GM21360 (cell line): ENCODE measurements around the gene RARG.

Source experiments
- ATAC-seq: cut with Tn5 transposase; IDR thresholded peaks from one replicate; pipeline ENCODE4 v1.9.1; 2021; ENCODE audit warnings: mild to moderate bottlenecking, moderate library complexity; ENCODE audit not compliant: unreplicated experiment

Gene RARG

DNA sequence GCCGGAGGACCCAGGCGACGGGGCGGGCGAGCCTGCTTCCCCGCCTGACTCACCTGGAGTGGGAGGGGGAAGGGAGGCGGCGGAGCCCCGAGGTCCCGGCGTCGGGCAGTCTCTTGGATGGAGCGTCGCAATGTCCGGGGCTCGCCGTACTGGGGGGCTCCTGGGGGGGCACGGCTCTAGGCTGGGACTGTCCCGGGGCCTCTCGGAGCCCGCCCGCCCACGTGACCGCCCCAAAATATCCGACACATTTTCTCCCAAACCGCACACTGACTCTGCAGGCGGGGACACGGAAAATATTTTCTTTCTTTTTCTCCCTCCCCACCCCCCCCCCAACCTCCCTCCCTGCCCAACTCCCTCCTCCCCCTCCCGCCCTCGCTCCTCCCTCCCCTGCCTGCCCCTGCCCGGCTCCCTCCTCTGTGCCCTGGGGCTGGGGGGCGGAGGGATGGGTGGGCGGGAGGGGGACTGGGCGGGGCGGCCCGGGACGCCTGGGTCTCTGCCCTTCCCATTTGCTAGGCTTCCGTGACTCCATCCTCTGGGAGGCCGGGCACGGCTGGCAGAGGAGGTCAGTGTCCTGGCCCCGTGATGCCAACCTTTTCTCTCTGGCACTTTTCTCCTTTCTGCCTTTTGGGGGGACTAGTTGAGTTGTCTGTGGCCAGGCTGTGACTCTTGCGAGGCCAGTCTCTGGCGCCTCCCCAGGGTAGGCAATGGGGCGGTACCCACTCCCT lies at the start of gene RARG:
TSS of gene RARG (minus strand) at position 289 of the 725 bp plus-strand sequence. CDS start 4,664 bp downstream, outside the sequence.
- ATAC-seq: no peak

DNA sequence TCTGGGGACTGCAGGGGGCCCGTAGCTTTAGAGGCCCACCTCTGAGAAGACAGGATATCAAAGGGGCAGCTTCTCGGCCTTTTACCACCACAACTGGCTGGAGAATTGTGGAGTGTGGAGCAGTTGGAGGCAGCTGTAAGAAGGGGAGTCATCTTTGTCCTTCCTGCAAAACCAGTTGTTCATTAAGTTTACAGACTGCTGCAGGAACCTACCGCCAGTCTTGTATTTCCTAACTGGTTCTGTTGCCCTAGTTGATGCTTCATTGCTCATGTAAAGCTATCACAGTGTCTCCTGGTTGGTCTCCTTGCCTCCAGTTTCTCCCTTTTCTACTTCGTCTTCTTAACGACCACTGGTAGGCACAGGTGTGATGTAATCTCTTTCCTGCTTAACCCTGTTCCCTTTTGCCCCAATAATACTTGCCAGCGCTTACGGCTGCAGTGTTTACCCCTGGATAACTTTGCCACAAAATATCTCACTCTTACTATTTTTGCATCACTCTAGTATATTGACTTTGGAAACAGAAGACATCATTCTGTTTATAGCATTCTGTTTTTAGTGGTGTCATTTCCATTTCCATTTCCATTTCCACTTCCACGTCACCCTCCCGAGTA lies 48.0 kb upstream of the RARG start:
- no peak for ATAC-seq

DNA sequence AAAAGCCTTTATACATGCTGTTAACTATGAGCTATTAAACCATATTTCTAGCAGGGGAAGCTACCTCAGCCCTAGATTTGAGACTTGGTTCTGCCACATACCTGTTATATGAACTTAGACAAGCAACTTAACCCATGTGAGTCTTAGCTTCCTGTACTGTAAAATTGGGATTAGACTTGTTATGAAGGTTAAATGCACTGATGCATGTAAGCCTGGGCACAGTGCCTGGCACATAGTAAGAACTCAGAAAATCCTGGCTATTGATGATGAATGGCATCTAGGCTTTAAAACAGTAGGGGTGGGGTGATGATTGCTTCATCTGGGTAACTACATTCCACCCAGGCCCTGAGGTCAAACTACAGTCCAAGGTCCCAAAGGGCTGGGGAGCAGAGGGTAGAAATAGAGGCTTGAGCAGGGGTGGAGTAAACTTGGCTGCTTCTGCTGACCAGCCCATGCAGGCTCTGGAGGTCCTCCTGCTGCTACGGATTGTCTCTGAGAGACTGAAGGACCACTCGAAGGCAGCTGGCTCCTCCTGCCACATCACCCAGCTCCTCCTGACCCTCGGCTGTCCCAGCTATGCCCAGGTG lies 47.4 kb upstream of the RARG start:
- no peak for ATAC-seq

DNA sequence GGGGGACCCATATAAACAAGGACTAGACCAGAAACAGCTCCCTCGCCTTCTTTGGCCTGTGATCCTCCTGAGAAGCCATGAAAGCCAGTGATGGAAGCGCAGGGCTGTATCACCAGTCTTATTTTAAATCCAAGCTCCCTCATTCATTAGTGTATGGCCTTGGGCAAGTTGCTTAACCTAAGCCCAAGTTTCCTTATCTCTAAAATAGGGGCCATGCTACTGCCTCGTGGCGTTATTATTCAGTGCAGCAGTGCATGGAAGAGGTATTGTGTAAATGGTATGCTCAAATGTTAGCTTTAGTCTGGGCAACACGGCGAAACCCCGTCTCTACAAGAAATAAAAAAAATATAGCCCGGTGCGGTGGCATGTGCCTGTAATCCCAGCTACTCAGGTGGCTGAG lies 46.0 kb upstream of the RARG start:
- no peak for ATAC-seq

DNA sequence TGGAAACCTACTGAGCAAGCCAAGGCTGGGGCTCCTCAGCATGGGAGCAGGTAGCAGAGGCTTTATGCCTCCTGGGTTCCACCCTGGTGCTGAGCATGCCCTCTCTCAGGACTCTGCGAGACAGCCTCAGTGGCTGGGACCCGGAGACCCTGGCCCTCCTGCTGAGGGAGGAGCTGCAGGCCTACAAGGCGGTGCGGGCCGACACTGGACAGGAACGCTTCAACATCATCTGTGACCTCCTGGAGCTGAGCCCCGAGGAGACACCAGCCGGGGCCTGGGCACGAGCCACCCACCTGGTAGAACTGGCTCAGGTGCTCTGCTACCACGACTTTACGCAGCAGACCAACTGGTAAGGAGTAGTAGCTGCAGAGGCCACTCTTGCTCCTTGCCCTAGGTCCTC lies 44.5 kb upstream of the RARG start:
- ATAC-seq: no peak

DNA sequence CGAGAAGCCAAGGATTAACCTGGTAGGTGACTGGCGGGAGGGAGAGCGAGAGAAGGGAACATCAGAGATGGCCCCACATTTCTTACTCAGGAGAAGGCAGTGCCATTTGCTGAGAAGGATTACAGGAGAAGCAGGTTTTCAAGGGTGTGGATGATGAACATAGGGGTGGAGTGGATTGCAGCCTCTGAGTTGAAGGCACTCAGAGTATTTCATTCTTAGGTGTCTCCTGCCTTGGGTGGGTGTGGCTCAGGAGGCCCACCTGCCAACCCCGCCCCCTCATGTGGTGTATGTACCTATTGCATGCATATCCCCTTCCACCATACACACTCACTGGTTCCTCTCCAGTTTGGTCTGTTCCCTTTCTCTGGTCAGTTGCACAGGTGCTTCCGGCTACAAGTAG lies 42.4 kb upstream of the RARG start:
- no peak for ATAC-seq

DNA sequence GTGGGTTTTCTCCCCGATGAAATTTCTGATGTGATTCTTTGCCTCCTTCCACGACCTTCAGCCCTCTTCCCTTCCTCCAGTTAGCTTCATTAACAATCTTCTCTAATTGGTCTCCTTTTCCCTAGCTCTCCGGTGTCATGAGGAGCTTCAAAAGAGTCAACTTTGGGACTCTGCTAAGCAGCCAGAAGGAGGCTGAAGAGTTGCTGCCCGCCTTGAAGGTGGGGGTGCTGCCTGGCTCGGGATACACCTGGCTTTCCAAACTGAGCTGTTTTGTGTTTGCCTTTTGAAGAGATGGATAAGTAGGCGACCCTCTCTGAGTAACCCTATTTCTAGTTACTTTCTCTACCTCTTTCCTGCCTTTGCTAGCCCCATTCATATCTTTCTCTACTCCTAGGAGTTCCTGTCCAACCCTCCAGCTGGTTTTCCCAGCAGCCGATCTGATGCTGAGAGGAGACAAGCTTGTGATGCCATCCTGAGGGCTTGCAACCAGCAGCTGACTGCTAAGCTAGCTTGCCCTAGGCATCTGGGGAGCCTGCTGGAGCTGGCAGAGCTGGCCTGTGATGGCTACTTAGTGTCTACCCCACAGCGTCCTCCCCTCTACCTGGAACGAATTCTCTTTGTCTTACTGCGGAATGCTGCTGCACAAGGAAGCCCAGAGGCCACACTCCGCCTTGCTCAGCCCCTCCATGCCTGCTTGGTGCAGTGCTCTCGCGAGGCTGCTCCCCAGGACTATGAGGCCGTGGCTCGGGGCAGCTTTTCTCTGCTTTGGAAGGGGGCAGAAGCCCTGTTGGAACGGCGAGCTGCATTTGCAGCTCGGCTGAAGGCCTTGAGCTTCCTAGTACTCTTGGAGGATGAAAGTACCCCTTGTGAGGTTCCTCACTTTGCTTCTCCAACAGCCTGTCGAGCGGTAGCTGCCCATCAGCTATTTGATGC lies 36.9 kb upstream of the RARG start:
- no peak for ATAC-seq

DNA sequence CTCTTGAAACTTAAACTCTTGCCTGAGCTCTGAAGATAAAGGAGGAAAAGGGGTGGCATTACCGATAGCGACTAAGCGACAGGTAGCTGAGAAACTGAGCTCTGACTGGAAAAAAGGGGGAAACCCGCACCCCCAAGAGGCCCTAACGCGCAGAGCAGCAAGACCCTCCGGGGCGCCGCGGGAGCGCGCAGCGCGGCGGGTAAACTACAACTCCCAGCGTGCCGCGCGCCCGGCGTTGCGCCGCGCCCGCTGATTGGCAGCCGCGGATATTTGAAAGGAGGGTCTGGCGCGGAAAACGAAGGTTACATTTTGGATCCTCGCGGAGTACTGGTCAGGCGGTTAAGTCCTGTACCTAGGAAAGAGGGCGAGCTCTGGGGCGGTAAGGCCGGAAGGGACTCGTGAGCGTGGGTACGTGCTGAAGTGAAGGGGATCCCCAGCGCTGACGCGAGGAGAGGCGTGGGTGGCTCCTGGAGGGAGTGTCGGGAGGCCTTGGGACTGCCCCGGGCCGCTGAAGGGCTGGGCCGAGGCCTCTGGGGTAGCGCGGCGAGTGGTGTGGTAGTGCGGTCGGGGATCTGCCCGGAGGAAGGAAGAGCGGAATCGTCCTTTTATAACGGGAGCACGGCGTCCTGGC lies 36.1 kb upstream of the RARG start, which contains the start of gene ESPL1:
TSS of gene ESPL1 (plus strand) at position 301 of the 631 bp plus-strand sequence. CDS start 468 bp downstream, outside the sequence.
- ATAC-seq: peak; percentile 70

DNA sequence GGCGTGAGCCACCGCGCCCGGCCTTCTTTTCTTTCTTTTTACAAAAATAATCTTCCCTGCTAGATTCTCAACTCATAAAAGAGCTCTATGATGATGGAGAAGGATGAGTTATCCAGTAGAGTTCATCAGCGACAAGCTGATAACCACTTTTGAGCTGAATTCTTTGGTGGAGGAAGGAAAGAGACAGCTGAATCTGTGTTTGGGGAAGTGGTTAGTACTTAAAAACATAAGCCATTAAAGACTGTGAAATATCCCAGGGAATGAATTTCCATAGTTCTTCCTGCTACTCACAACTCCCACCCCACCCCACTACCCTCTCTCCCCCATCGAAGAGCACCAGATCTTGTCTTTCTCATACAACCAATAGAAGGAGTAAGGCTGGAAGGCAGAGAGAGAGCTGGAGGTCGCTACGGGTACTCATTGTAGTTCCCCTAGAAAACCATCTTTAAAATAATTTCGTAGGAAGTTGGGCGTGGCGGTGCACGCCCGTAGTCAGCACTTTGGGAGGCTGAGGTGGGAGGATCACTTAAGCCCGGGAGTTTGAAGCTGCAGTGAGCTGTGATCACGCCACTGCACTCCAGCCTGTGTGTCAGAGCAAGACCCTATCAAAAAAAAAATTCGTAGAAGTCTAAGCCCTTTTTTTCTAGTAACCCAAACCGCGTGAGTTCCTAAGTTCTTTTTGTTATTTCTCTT lies 35.4 kb upstream of the RARG start:
- no peak for ATAC-seq

DNA sequence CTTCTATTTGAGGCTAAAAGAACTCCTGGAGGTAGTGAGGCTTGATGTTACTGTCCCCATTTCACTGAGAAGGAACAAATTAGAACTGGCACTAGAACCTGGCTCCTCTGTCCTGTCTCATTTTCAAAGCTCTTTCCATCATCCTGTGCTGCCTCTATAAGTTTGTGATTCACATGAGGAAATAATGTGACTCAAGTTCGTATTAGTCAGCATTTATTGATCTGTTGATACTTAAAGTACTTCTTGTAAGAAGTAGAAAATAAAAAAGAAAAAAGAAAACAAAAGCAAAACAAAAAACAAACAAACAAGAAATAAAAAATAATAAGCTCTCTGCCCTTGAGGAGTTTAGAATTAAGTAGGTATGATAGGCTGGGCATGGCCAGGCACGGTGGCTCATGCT lies 33.8 kb upstream of the RARG start:
- ATAC-seq: no peak

DNA sequence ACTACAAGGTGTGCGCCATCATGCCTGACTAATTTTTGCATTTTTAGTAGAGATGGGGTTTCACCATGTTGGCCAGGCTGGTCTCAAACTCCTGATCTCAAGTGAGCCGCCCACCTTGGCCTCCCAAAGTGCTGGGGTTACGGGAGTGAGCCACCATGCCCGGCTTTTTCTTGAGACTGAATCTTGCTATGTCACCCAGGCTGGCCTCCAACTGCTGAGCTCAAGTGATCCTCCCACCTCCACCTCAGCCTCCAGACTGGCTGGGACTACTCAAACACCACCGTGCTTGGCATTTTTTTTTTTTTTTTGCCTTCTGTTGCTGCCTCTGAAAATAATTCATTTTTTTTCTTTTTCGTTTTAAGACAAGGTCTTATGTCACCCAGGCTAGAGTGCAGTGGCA lies 27.9 kb upstream of the RARG start:
- no peak for ATAC-seq

DNA sequence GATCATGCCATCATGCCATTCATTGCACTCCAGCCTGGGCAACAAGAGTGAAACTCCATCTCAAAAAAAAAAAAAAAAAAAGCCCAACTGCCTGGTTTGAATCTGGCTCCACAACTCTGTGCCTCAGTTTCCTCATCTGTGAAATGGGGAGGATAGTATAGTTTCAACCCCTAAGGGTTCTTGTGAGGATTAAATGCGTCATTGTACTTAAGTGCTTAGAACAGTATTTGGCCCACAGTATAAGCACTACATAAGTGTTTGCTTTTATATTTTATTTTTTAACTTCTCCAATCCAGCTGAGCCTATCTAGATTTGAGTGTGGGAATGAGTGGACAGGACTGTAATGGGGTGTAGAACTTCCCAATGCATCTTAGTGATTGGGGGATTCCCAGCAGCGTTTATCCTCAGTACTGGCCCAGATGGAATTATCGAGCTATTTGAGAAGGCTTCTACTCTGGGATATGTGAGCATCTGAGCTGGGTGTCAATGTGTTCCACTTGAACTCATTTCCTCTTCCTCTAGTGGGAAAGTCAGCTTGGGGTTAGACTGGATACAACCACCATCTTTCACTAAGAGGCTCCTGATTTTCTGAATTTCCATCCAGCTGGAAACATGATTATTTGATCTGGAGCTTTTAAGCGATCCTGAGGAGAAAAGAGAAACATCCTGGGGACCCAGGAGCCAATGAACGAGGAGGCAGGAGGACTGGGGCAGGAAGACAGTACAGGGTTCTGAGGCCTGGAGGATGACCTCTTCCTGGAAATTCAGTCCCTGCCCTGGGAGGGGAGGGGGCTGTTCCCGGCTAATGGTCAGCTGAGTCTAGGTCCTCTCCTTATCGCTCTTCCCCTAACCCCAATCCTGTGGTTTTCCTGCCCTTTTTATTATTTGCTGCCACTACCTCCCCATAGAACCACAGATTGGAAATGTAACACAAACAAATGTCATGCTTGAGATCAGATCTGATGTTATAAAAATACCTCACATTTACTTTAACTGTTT lies 26.8 kb upstream of the RARG start:
- ATAC-seq: no peak

DNA sequence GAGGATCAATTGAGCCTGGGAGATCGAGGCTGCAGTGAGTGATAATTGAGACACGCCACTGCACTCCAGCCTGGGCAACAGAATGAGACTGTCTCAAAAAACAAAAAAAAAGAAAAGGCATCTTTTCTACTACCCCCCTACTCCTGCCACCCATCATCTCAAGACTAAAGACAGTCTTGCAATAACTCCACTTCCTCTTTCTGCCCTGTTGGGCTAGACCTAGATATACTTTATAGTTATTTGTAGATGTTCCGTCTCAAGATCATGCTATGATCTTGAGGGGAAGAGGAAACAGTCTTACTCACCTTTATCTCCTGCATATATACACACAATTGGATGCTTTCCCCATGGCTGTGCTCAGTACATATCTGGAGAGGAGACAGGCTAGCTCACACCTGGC lies 24.0 kb upstream of the RARG start:
- ATAC-seq: no peak

DNA sequence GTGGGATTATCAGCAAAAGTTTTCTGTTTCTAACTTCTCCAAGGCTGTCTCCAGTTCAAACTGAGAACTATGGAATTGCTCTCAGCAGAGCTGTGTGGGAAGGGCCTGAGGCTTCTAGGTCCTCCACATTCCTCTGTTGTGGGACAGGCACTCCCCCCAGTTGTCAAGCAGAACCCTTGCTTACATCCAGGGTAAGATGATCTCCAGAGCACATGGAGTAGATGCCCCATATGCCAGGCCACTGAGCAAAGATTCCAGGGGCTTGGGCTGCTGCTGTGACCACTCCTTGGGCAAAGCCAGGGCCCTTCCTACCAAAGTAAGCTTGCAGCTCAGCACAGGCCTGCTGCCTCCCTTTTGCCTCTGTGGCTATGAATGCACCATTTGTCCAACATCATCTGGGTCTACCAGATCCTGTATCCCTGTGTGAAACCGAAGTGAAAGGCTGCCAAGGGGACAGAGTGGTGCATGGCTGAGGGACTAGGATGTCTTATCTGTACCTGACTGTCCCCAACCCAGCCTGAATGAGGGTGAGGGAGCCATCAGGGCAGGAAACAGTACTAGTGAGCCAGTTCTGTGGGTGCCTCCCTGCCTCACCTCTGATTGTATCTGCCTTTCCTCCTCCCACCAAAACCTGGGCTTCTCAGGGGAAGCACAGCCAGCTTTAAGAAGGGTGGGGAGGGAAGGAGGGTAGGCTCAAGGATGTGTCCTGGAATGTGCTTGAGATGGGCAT lies 23.0 kb upstream of the RARG start:
- no peak for ATAC-seq

DNA sequence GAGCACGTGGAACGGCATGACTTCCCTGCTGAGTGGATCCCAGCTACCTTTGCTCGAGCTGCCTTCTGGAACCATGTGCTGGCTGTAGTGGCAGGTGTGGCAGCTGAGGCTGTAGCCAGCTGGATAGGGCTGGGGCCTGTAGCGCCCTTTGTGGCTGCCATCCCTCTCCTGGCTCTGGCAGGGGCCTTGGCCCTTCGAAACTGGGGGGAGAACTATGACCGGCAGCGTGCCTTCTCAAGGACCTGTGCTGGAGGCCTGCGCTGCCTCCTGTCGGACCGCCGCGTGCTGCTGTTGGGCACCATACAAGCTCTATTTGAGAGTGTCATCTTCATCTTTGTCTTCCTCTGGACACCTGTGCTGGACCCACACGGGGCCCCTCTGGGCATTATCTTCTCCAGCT lies 21.3 kb upstream of the RARG start:
- no peak for ATAC-seq

DNA sequence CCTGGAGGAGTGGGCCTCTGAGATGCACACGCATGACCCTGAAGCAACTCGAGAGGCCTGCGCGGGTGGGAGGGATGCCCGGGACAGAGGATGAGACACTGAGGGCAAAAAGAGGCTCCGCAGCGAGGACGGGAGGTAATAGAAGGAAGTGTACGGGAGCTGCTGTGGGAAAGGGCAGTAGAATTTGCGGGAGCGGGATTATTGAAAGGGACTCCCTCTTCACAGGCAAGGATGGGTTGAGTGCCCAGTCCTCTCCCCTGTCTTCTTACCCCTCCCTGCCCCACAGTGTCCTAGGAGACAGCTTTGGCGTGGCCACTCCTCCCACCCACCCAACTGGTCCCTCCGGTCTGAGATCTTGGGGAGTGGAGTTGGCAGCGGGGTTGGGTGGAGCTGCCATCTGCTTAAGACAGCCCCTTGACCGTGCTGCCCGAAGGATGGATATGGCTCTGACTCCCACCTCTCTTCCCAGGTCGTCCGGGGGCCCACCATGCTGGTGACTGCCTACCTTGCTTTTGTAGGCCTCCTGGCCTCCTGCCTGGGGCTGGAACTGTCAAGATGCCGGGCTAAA lies 20.4 kb upstream of the RARG start:
- ATAC-seq: no peak

DNA sequence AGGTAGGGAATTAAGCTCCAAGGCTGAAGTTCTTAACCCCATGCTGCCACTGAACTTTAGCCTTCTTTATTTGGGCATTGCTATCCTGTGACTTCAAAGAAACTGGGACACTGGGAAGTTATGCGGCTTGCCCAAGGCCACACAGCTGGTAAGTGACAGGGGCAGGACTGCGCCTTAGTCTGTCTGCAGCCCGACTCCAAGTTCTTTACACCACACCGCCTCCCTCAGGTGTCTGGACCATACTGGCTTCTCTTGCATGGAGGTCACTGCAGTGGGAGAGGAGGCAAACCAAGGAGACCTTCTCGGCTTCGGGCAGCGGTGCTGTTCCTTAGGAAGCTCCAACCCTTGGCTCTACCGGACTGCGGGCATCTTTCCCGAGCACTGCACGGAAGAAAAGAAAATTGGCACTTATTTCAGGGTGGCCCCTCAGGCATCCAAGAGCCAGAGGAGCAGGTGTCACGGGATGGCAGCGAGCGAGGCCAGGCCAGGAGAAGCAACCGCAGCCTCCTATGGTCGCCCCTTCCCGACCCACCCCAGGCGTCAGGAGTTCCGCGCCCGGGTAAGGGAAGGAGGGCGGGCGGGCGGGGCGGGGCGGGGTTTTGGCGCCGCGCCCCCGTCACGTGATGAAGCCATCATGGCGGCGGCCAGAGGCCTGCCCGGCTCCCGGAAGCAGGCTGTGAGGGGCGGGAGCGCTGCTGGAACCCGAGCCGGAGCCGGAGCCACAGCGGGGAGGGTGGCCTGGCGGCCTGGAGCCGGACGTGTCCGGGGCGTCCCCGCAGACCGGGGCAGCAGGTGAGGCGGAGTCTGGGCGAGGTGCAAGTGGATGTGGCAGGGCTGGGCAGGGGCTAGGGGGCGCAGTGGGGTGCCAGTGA lies 19.7 kb upstream of the RARG start:
- peak; percentile 64 for ATAC-seq
